Thoracic aorta (tissue), 2 donors: Measurements from ENCODE around the gene C1QTNF9B. TPM values are rescaled to one million over a fixed set of nuclear protein-coding genes. Genes with fewer than 3 reads are reported as not detected.

Experiments used
- ATAC-seq: fragments of 150-250 bp; one replicate; pipeline ENCODE4 v1.8.0; 2017; ENCODE audit warnings: low read depth; ENCODE audit not compliant: insufficient number of reproducible peaks, low FRiP score
- DNase-seq: peaks from one replicate; pipeline ENCODE4 v3.0.0-alpha.2; 2020; ENCODE audit warnings: low spot score
- H3K27ac ChIP-seq, 2 donors: fragments of 200-600 bp; sonication (generic); 1 replicate in 1 of 2; 2 replicates in 1 of 2; pipeline ENCODE4 v1.5.1; 2016; ENCODE audit warnings: mild to moderate bottlenecking in 2 of 2, moderate library complexity in 2 of 2
- H3K27me3 ChIP-seq: fragments of 200-600 bp; sonication (generic); replicated peaks from 2 replicates; pipeline ENCODE4 v1.6.0; 2016; ENCODE audit warnings: mild to moderate bottlenecking; ENCODE audit not compliant: insufficient read depth
- H3K36me3 ChIP-seq: fragments of 200-600 bp; sonication (generic); one replicate; pipeline ENCODE4 v1.5.1; 2016
- H3K4me1 ChIP-seq, 2 donors: fragments of 200-600 bp; sonication (generic); 1 replicate in 1 of 2; 2 replicates in 1 of 2; pipeline versions ENCODE4 v1.5.1 to v1.6.0; 2016; ENCODE audit warnings: low read depth in 2 of 2, mild to moderate bottlenecking in 1 of 2; ENCODE audit not compliant: control insufficient read depth in 1 of 2
- H3K4me3 ChIP-seq: fragments of 200-600 bp; sonication (generic); 2 replicates; pipeline ENCODE4 v1.5.1; 2016; ENCODE audit warnings: mild to moderate bottlenecking
- H3K9me3 ChIP-seq: fragments of 200-600 bp; sonication (generic); 2 replicates; pipeline ENCODE4 v1.5.1; 2016
- total RNA-seq, 2 donors: library from RNA; depleted of rRNA; stranded (reverse); fragments of >200 nt; gene quantifications; one replicate each; pipeline versions ENCODE4 v1.1.0 to v1.2.3, GENCODE V29; 2016
- TF ChIP-seq, protein P1 (sequence below): fragments of 200-600 bp; sonication (generic); IDR thresholded peaks from one replicate; pipeline ENCODE4 v1.5.1; 2019; ENCODE audit warnings: antibody characterized with exemption

The C1QTNF9B gene
- total RNA-seq, 2 donors from 2014 or later = not detected

DNA sequence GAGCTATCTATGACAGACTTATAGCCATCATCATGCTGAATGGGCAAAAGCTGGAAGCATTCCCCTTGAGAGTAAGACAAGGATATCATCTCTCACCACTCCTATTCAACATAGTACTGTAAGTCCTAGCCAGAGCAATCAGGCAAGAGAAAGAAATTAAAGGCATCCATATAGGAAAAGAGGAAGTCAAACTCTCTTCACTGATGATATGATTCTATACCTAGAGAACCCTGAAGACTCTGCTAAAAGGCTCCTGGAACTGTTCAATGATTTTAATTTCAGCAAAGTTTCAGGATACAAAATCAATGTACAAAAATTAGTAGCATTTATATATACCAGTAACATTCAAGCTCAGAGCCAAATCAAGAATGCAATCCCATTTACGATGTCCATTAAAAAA lies 21.7 kb upstream of the C1QTNF9B start:
- no peaks in the 10 kb centered on the region for H3K27me3 ChIP-seq
- H3K4me1 ChIP-seq = no peaks in the 10 kb centered on the region
- ATAC-seq (no peak), DNase-seq (no peak)
- H3K36me3 ChIP-seq = no peaks in the 10 kb centered on the region
- H3K27ac ChIP-seq = no peak overlapping the region
- H3K4me3 ChIP-seq = no peak overlapping the region
- TF ChIP-seq, protein P1, sequence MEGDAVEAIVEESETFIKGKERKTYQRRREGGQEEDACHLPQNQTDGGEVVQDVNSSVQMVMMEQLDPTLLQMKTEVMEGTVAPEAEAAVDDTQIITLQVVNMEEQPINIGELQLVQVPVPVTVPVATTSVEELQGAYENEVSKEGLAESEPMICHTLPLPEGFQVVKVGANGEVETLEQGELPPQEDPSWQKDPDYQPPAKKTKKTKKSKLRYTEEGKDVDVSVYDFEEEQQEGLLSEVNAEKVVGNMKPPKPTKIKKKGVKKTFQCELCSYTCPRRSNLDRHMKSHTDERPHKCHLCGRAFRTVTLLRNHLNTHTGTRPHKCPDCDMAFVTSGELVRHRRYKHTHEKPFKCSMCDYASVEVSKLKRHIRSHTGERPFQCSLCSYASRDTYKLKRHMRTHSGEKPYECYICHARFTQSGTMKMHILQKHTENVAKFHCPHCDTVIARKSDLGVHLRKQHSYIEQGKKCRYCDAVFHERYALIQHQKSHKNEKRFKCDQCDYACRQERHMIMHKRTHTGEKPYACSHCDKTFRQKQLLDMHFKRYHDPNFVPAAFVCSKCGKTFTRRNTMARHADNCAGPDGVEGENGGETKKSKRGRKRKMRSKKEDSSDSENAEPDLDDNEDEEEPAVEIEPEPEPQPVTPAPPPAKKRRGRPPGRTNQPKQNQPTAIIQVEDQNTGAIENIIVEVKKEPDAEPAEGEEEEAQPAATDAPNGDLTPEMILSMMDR = no peak
- H3K9me3 ChIP-seq = no peaks in the 10 kb centered on the region

DNA sequence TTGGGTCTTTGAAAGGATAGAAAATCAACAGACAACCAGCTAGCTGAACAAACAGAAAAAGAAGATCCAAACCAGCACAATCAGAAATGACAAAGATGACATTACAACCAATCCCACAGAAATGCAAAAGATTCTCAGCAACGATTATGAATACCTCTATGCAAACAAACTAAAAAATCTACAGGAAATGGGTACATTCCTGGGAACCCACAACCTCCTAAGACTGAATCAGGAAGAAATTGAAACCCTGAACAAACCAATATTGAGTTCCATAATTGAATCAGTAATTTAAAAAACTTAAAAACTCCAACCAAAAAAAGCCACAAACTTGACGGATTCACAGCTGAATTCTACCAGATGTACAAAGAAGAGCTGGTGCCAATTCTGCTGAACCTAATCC lies 20.9 kb upstream of the C1QTNF9B start:
- no peak overlapping the region for H3K27ac ChIP-seq
- H3K27me3 ChIP-seq = no peaks in the 10 kb centered on the region
- ATAC-seq = no peak
- TF ChIP-seq, protein P1 = no peak
- H3K36me3 ChIP-seq = no peaks in the 10 kb centered on the region
- no peak for DNase-seq
- no peaks in the 10 kb centered on the region for H3K4me1 ChIP-seq
- no peaks in the 10 kb centered on the region for H3K9me3 ChIP-seq
- no peak overlapping the region for H3K4me3 ChIP-seq

DNA sequence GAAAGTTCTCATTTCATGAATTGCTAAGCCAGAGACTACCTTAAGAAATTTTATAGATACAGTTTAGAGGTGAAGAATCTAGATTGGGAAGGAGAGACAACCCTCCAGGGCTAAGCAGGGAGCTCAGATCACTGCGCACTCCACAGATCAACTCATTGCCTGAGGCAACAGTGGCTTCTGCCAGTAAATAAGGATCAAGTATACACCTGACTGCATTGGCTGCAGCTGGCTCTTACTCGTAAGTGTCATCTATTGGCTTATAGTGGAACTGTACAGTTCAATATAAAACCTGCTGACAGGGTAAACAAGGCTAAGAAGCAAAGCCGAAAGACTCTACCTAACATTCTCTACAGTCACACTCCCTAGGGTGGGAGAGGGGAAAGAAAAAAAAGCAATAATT lies 18.0 kb upstream of the C1QTNF9B start:
- no peak overlapping the region for H3K27ac ChIP-seq
- H3K4me3 ChIP-seq = no peak overlapping the region
- no peaks in the 10 kb centered on the region for H3K9me3 ChIP-seq
- H3K36me3 ChIP-seq = no peaks in the 10 kb centered on the region
- H3K27me3 ChIP-seq = no peaks in the 10 kb centered on the region
- no peak for DNase-seq
- ATAC-seq = no peak
- no peaks in the 10 kb centered on the region for H3K4me1 ChIP-seq
- TF ChIP-seq, protein P1 = no peak

DNA sequence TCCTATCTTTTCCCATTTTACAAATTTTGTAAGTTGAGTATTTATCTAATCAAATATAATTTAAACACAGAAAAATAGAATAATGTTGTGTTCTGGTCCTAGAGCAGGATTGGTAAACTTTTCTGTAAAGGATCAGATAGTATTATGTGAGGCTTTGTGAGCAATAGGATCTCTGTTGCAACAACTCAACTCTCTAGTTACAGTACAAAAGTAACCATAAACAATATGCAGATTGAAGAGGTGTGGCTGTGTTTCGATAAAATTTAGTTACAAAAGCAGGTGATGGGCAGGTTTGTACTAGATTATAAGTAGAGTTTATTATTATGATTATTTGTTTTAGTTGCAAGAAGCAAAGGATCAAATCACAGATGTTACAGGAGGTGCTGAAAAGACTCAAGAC lies 15.2 kb upstream of the C1QTNF9B start:
- TF ChIP-seq, protein P1 = no peak
- no peak for DNase-seq
- H3K9me3 ChIP-seq = no peaks in the 10 kb centered on the region
- no peak overlapping the region for H3K27ac ChIP-seq
- no peak overlapping the region for H3K4me3 ChIP-seq
- H3K27me3 ChIP-seq = no peaks in the 10 kb centered on the region
- no peaks in the 10 kb centered on the region for H3K36me3 ChIP-seq
- ATAC-seq = no peak
- H3K4me1 ChIP-seq = no peaks in the 10 kb centered on the region

DNA sequence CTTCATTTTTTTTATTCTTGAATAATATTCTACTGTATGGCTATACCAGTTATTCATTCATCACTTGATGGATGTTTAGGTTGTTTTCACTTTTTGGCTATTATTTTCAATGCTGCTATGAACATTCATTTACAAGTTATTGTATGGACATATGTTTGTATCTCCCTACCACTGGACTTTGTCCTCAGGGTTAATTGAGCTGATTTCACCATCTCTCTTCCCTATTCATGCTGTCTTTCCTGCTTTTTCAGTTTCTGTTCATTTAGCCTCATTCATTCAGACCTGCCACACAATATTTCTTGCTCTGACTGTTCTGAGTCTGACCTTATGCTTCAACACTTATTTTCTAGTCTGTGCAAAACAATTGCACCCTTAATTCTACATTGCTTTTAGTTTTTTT lies 12.3 kb upstream of the C1QTNF9B start:
- Histone ChIP-seq H3K4me3 (no peak overlapping the region), H3K36me3 (no peaks in the 10 kb centered on the region), H3K27ac (no peak overlapping the region), H3K4me1 (no peaks in the 10 kb centered on the region), H3K27me3 (no peaks in the 10 kb centered on the region), H3K9me3 (no peaks in the 10 kb centered on the region)
- DNase-seq (no peak), ATAC-seq (no peak)
- TF ChIP-seq, protein P1 = no peak
